Spleen (tissue), 7 donors: ENCODE measurements around the gene XRCC3.

Experiments
- CTCF ChIP-seq, 11 experiments: fragments of 200-600 bp in 7 of 11; fragments of 450-650 bp in 4 of 11; sonication (generic) in 4 of 11; IDR thresholded peaks in 8 of 11; conservative IDR thresholded peaks in 3 of 11; 1 replicate in 7 of 11; 2 replicates in 4 of 11; pipeline versions ENCODE4 v1.4.0 to v1.8.0; 2016 to 2021; ENCODE audit warnings: antibody characterized with exemption in 11 of 11, inconsistent platforms in 4 of 11, mild to moderate bottlenecking in 1 of 11
- POLR2AphosphoS5 ChIP-seq, 3 donors: sonication (generic); formaldehyde crosslinking; IDR thresholded peaks; one replicate each; pipeline ENCODE4 v1.5.1; 2017; ENCODE audit warnings: antibody characterized with exemption in 3 of 3
- donor health status: DM: no; HTN: no; CAD: no; lungs with moderate emphysema.
- donor health status: DM: no; HTN: no; CAD: no.
- donor health status: DM: no; HTN: no; CAD: no.

- no peak for TF ChIP-seq CTCF (IDR thresholded peaks at IDR 0.05 in 8 of 11, conservative IDR thresholded peaks at IDR 0.05 in 3 of 11)
- TF ChIP-seq POLR2AphosphoS5 (IDR thresholded peaks at IDR 0.05) = no peak
Measured at GRCh38 chr14:103683139-103683538, 32.1 kb downstream of the XRCC3 start.
